GM18507 (cell line): ENCODE data around the gene MBTPS1.

ENCODE experiments used
- DNase-seq: peaks from one replicate; pipeline ENCODE4 v3.0.0; 2011; ENCODE audit warnings: low read depth; ENCODE audit not compliant: insufficient read length; ENCODE audit errors: extremely low spot score
- FAIRE-seq: peaks from 2 replicates; lab custom pipeline; 2011; peaks lifted over from hg19 to GRCh38; lab: Jason Lieb, UNC

The MBTPS1 gene

DNA sequence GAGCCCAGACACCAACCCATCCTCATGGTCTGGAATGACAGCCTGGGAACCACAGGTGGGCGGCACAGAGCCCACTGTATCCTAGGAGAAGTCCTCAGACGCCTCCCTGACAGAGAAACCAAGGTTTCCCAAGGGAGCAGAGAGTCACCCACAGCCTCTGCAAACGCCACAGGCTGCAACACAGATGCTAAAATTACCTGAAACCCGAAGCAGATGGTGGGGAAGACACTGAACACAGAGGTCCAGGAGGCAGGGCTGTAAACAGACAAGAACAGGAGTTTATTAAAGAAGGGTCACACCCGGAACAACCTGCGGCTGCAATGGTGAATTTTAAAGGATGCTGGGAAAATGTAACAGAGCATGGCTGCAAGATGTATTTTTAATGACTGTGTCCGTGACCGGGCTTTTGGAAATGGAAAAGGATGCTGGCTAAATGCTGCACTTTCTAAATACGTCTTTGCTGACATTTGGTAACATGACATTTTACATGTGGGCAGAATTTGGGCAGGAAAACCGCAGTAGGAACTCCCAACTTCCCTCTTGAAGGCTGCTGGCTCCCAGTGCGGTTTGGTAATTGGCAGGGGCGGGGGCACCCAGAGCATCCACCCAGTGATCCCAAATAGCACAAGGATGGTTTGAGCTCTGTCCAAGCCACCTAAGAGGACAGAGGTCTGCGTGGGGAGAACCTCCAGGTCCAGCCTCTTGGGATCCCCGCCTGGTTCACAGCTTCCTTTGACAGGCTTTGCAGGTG lies 87.3 kb downstream of the MBTPS1 start:
- FAIRE-seq (no peak), DNase-seq (no peak)

DNA sequence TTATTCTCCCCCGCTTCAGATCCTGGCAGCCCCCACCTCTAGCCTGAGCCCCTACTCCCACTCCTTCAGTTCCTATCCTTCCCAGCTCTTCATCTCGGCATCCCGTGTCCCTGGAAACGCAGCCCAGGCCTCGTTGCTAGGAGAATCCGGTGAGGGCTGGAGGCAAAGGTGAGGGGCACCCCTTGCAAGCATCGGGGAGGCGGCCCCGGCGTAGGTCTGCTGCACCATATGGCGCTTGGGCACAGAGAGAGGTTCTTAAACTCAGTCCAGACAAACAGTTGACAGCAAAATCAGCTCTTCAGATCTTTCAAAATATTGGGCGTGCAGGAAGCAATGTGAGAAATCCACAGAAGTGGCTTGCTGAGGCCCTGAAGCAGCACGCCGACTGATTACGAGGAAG lies 89.1 kb downstream of the MBTPS1 start:
- FAIRE-seq (no peak), DNase-seq (no peak)

DNA sequence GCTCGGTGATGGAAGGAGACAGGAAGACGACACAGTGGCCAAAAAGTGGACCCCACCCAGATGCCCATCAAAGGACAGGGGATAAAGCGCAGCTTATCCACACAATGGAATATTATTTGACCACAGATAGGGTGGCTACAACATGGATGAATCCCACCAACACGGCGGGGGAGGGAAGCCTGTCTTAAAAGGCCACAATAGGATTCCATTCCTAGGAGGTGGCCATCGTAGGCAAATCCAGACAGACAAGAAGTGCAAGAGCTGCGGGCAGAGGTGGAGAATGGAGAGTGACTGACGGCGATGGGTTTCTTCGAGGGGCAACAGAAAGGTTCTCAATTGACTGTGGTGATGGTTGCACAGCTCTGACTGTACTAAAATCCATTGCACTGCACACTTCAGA lies 90.1 kb downstream of the MBTPS1 start:
- DNase-seq (no peak), FAIRE-seq (no peak)

DNA sequence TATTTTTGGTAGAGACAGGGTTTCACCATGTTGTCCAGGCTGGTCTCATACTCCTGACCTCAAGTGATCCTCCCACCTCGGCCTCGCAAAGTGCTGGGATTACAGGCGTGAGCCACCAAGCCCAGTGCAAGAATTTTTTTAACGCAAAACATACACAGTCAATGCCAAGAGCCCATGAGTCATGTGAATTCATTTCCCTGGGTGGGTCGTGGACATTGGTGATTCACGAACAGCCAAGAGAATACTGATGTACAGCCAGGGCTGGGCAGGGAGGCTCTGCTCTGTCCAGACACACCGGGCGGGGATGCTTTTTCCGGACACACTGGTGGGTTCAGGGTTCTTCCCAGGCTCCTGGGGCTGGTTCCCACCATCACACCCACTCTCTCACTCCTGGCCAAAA lies 91.9 kb downstream of the MBTPS1 start:
- FAIRE-seq, result no peak
- no peak for DNase-seq

DNA sequence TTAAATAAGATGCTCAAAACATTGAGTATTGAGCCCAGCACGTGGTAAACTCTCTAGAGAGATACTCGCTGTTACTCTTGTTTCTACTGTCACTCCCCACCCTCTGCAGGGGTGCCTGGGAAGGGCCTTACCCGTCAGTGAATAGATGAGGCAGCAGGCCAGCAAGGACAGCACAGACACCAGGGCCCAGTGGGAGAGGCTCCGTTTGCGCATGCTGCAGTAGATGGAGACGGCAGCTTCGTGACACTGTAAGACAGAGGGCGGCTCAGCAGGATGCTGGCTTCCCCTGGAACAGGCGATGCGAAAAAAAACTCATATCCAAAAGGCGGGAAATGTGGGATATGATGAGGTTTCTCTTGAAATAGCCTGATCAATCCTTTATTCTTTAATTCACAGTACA lies 94.1 kb downstream of the MBTPS1 start:
- DNase-seq, result no peak
- no peak for FAIRE-seq

DNA sequence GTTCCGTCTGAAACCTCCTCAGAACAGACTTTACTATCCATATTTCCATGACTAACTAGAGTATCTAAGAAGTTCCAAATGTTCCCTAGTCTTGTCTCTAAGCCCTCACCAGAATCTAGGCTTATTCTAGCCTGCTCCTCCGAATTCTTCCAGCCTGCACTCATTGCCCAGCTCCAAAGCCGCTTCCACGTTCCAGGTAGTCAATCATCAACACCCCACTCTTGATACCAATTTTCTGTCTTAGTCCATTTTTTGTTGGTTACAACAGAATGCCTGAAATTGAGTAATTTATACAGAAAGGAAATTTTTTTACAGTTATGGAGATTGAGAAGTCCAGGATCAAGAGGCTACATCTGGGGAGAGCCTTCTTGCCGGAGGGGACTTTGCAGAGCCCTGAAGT lies 95.3 kb downstream of the MBTPS1 start:
- FAIRE-seq (no peak), DNase-seq (no peak)

DNA sequence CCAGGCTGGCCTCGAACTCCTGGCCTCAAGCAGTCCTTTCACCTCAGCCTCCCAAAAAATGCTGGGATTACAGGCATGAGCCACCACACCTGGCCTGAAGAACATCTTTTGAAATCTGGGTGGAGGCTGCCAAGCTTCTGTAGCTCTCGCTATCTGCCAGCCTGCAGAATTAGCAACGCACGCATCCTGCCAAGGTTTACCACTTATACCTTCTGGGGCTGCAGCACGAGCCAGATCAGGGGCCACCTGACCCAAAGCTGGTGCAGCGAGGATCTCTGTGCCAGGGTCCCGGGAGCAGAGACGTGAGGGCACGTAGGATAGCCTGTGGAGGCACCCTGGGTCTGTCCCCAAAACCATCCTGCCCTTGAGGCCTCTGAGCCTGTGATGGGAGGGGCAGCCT lies 96.4 kb downstream of the MBTPS1 start:
- DNase-seq (no peak), FAIRE-seq (no peak)

DNA sequence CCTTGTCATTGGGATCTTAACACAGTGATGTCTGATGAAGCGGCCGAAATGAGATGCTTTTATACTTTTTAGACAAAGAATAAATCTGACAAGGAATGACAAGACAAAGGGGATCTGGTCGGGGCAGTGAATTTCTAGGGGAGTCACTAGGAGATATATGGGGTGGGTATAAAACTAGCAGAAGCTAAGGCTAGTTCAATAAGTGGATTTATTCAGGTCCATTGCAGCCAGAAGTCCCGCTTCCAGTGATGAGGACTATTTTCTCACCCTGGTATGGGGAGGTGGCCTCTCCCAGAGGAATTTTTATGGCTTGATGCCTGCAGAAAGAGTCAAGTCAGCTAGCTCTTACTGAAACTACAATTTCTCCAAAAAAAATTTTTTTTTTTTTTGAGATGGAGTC lies 98.0 kb downstream of the MBTPS1 start:
- DNase-seq (no peak), FAIRE-seq (no peak)

DNA sequence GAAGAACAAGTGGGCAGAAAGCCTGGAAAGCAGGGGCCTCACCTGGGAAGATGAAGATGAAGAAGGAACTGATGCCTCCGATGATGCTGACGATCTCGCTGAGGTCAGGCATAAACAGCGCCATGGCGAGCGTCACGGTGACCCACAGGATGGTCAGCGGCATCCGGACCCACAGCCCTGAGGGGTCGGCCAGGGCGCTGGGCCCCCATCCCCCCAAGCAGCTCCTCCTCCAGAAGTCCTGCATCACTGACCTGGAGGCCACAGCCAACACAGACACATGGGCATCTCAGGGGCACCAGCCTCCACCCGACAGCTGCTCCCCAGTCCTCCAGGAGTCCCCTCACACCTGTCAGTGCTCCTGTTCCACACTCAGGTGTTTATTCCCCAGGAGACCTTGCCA lies 100.3 kb downstream of the MBTPS1 start:
- FAIRE-seq, result no peak
- no peak for DNase-seq

DNA sequence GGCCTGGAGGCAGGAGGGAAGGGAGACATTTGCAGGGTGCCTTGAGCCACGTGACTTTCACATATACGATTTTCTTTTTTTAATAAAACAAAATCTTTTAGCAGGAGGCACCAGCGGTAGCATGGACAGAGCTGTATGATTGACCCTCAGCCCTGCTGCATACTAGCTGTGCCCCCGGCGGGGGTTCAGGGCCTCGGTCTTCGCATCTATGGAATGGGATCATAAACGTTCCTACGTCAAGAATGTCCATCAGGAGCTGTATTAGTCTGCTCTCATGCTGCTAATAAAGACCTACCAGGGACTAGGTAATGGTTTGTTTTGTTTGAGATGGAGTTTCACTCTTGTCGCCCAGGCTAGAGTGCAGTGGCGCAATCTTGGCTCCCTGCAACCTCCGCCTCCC lies 101.3 kb downstream of the MBTPS1 start:
- FAIRE-seq, result no peak
- DNase-seq, result no peak

DNA sequence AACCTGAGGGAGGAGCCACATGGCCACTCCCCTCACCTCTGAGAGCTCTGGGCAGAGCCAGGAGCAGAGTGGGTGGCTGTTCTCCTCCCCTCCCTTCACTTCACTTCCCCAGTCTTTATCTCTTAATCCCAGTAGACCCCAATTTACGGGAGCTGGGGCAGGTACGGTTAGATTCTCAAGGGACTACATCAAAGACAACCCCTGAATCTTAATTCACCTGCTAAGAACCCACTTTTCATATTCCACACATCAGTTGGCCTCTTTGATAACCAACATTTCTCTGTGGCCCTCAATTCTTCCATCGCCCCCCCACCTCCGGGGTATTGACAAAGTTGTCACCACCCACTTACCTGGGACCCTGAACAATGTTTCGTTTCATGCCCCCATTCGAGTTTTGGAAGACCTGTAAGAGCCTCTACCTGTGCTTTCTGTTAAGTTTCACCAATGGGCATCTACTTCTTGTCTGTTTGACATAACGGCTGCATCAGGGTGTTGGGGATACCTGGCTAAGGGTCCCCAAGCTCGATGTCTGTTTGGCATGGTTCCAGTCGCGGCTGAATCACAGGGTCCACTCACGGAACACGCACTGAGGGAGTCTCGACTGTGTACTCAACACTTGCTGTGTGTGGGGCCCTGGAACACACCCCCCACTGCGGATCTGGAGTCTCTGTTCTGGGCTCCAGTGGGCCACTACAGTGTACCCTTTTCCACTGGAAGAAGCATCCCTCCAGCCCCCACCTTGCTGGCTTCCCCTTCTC lies 102.0 kb downstream of the MBTPS1 start:
- no peak for DNase-seq
- FAIRE-seq, result no peak

DNA sequence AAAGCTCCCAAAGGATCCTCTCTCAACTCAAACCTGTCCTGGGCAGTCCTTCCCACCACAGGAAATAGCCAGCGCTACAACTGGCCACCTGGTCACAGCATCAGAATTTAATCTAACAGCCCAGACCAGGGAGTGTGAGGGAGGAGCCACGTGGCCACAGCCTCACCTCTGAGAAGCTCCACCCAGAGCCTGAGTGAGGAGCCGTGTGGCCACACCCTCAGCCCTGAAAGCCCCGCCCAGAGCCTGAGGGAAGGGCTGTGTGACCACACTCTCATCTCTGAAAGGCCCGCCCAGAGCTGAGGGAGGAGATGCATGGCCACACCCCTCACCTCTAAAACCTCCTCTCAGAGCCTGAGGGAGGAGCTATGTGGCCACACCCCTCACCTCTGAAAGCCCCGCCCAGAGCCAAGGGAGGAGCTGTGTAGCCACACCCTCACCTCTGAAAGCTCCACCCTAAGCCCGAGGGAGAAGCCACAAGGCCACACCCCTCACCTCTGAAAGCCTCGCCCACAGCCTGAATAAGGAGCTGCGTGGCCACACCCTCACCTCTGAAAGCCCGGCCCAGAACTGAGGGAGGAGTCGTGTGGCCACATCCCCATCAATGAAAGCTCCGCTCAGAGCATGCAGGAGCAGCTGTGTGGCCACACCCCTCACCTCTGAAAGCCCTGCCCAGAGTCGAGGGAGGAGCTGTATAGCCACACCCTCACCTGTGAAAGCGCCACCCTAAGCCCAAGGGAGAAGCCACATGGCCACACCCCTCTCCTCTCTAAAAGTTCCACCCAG lies 102.8 kb downstream of the MBTPS1 start:
- DNase-seq, result peak; percentile 33
- peak; percentile 70 for FAIRE-seq

DNA sequence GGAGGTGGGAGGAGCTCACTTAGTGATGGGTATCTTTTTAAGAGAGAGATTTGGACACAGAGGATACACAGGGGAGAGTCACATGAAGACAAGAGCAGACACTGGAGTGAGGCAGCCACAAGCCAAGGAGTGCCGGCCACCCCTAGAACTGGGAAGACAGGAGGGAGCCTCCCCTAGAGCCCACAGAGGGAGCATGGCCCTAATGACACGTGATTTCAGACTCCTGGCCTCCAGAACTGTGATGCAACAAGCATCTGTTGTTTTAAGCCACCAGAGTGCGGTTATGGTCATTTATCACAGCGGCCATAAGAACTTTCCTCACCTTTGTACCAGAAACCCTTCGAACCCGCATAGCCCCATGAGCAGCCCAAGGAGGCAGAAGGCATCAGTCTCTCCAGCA lies 107.5 kb downstream of the MBTPS1 start:
- FAIRE-seq (no peak), DNase-seq (no peak)

DNA sequence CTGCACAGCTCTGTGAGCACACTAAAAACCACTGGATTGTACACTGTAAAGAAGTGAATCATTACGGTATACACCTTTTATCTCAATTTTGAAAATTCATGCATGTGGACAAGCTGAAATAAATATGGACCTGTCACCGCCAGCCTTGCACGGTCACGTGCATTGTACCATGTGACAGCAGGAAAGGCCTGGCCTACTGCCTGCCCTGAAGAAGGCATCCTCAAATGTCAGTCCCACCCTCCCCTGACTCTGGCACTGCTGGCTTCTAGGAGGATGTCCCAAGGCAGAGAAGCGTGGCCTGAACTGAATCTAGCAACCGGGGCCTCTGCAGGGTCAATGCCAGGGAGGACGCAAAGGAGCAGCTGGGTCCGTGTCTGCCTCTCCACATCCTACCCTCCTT lies 108.8 kb downstream of the MBTPS1 start:
- FAIRE-seq (no peak), DNase-seq (no peak)

DNA sequence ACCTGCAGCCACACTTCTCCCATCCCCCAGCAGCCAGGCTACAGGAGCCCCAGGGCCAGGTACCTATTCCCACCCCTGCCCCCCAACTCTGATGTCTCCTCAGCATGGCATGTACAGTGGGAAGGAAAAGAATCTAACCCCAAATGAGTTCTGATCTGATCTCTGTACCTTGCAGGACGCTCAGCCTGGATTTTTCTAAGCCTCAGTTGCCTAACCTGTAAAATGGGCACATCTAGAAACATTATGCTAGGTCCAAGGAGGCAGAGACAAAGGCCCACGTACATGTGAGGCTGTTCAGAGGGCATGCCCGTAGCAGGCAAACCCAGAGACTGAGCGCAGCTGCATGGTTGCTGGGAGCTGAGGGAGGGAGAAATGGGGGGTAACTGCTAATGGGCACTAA lies 109.2 kb downstream of the MBTPS1 start:
- no peak for FAIRE-seq

DNA sequence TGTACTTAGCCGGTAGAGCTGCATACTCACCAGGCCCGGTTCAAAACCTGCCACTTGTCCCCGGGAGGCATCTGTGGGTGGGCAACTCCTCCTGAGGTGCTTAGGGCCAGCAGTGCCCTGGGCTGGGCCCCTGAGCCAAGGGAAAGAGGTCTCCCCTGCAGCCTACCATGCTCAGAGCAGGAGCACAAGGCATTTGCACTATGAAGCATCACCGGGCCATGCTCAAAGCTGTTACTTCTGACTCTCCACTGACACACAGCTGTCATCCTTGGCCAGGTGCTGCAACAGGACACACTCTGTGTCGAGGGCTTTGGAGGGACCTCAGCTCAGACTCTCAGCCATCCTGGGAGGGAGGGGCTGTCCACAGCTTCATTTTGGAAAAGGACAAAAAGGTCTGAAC lies 111.4 kb downstream of the MBTPS1 start:
- FAIRE-seq, result no peak
- DNase-seq, result no peak

More for the DNA sequence above, 109.2 kb downstream of the MBTPS1 start:
- no peak for DNase-seq

DNA sequence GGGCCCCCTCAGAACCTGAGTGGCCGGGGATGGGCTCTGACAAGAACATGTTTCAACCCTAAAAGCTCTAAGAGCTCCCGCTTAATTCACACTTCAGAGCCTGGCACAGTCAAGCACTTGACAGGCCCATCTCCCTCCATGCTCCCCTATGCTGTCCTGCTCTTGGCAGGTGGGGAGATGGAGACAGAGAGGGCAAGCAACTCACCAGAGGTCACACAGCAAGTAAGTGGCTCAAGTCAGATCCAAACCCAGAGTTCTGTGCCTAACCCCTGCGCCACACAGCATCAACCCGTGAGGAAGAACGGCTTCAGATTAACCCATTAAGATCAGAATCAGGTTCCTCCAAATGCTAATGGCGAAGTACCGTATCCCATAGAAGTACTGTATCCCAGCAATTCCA lies 112.3 kb downstream of the MBTPS1 start:
- FAIRE-seq, result no peak
- no peak for DNase-seq
